ENCODE data around the gene FARP2. TPM values are rescaled to one million over a fixed set of nuclear protein-coding genes. Genes with fewer than 3 reads are reported as not detected.

The FARP2 gene
- total and polyA plus RNA-seq, 10 of the 15 experiments (the other 5 are each of a cell fraction or from before 2014, with no cell fraction given): 5.5 to 67.5 (median 36.8) TPM

DNA sequence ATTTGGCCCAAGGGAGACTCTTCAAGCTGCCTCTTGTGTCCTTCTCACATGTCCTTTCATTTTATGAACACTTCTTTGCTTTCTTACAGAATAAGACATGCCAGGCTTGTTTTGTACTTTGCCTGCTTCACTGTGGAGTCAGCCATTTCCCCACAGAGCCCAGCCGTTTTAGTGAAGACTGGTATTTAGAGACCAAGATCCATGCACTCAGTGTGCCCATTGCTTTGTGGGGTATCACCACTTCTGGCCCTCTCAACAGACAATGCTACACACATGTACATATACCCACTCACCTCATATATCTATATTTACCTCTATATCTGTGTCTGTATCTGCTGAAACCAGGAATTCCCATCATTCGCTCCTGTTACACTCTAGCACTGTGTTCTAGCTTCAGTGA, 74.1 kb downstream of the FARP2 start:
- ChIA-PET RAD21 (ENCODE audit: unreplicated experiment) (no interaction called here), POLR2A (no interaction called here), CTCF (no interaction called here), SMC1A (ENCODE audit: uncharacterized antibody, unreplicated experiment) (no interaction called here)
- H3K9me3 ChIP-seq (replicated peaks; ENCODE audit: control insufficient read depth, insufficient read depth, low read length): no peaks in the 10 kb centered on the region
- TF ChIP-seq CEBPB (IDR thresholded peaks at IDR 0.05; ENCODE audit: borderline replicate concordance in 1 of 2, low read depth in 2 of 2, low read length in 2 of 2) (no peak), PAX5 (IDR thresholded peaks at IDR 0.05; ENCODE audit: borderline replicate concordance, low read depth, low read length) (no peak), SMAD1 (IDR thresholded peaks at IDR 0.05; ENCODE audit: low read depth, partially characterized antibody) (no peak)
- TF ChIP-seq, protein P1, sequence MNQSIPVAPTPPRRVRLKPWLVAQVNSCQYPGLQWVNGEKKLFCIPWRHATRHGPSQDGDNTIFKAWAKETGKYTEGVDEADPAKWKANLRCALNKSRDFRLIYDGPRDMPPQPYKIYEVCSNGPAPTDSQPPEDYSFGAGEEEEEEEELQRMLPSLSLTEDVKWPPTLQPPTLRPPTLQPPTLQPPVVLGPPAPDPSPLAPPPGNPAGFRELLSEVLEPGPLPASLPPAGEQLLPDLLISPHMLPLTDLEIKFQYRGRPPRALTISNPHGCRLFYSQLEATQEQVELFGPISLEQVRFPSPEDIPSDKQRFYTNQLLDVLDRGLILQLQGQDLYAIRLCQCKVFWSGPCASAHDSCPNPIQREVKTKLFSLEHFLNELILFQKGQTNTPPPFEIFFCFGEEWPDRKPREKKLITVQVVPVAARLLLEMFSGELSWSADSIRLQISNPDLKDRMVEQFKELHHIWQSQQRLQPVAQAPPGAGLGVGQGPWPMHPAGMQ (IDR thresholded peaks at IDR 0.05; ENCODE audit: borderline replicate concordance): no peak
- TF ChIP-seq, protein P2, sequence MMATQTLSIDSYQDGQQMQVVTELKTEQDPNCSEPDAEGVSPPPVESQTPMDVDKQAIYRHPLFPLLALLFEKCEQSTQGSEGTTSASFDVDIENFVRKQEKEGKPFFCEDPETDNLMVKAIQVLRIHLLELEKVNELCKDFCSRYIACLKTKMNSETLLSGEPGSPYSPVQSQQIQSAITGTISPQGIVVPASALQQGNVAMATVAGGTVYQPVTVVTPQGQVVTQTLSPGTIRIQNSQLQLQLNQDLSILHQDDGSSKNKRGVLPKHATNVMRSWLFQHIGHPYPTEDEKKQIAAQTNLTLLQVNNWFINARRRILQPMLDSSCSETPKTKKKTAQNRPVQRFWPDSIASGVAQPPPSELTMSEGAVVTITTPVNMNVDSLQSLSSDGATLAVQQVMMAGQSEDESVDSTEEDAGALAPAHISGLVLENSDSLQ (IDR thresholded peaks at IDR 0.05): no peak
- no peak overlapping the region for H3K4me2 ChIP-seq (ENCODE audit: control insufficient read depth, insufficient read depth)
- 60% methylated on average over 2 of the region's 2 CpGs for WGBS (ENCODE audit: insufficient coverage, insufficient replicate concordance, low lambda C conversion rate, missing lambda C conversion rate)
- no peaks in the 10 kb centered on the region for H4K20me1 ChIP-seq (ENCODE audit: control insufficient read depth, insufficient read depth)
- intact Hi-C loops (cut with micrococcal nuclease; ENCODE audit: unreplicated experiment) (no loop called here), in situ Hi-C loops (cut with MboI) (no loop called here)
- ATAC-seq (no peak), DNase-seq (ENCODE audit: low read depth, low spot score) (no peak), FAIRE-seq (no peak)
- no peaks in the 10 kb centered on the region for H3K79me2 ChIP-seq (ENCODE audit: control insufficient read depth, insufficient read depth, low read length)
- no peak overlapping the region for H3K9ac ChIP-seq (ENCODE audit: control insufficient read depth, insufficient read depth, low read length)
- no peaks in the 10 kb centered on the region for H3K4me1 ChIP-seq (ENCODE audit: control insufficient read depth, insufficient read depth, low read length)
- no peak overlapping the region for H3K27ac ChIP-seq (ENCODE audit: control insufficient read depth, insufficient read depth)
- no peak overlapping the region for H3K4me3 ChIP-seq
- H2AFZ ChIP-seq (ENCODE audit: control insufficient read depth, low read depth, low read length): no peak overlapping the region
- no peaks in the 10 kb centered on the region for H3K27me3 ChIP-seq (replicated peaks in 1 of 2; ENCODE audit: control insufficient read depth in 2 of 2, insufficient read depth in 2 of 2, low read length in 1 of 2)
- peaks cover 8 to 14% of the 10 kb centered on the region in 2 experiments; a peak in 3 of 4 replicates for H3K36me3 ChIP-seq (ENCODE audit: control insufficient read depth in 2 of 2, insufficient read depth in 2 of 2, low read length in 1 of 2)
- BruUV-seq (replicated peaks): no TSS peak

All from GM12878 (cell line).